Measurements from ENCODE around the gene HOXD3. TPM values are rescaled to one million over a fixed set of nuclear protein-coding genes. Genes with fewer than 3 reads are reported as not detected.

Gene HOXD3
- total and polyA plus RNA-seq, 9 of the 15 experiments (the other 6 are each of a cell fraction or from before 2014, with no cell fraction given) = not detected

DNA sequence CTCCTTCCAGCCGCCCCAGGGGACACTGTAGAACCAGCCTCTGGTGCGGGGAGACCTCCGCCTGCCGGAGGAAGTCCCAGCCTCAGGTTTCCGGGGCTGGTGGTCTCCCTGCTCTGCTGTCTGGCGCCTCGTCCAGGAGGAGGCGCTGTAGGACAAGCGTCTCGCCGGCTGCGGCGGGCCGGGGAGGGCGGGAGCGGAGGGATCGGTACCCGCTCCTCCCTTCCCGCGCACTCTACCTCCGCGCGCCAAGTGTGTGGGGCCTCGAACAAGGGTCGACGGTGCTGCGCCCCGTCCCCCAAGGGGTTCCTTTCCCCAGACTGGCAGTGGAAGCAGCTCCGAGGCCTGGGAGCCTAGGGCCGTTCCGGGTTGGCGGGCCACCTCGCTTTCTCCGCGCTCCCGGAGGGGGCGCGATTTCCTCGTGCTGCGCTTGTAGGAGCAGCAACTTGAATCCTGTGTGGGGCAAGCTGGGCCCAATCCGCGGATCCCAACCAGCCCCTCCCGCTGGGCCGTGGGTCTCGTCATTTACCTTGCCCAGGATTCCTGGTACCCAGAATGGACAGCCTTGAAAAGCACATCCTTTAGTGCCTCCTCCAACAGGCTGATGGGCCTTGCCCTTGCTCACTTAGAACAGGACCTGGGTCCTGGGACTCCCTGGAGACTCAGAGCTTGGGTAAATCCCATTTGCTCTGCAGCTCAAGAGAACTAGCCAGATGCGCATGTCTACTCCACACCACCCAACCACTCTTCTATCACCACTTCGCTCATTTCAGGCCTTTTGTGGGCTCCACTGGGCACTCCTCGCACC lies 16.4 kb upstream of the HOXD3 start (continued):
- TF ChIP-seq, protein P1, sequence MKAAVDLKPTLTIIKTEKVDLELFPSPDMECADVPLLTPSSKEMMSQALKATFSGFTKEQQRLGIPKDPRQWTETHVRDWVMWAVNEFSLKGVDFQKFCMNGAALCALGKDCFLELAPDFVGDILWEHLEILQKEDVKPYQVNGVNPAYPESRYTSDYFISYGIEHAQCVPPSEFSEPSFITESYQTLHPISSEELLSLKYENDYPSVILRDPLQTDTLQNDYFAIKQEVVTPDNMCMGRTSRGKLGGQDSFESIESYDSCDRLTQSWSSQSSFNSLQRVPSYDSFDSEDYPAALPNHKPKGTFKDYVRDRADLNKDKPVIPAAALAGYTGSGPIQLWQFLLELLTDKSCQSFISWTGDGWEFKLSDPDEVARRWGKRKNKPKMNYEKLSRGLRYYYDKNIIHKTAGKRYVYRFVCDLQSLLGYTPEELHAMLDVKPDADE (conservative IDR thresholded peaks at IDR 0.05; ENCODE audit: control insufficient read depth, low read depth, low read length) = 0 out of 2 replicates have a peak, but pooled peaks have one; percentile 5
- TF ChIP-seq CCNT2 (IDR thresholded peaks at IDR 0.05; ENCODE audit: borderline replicate concordance, extremely low read depth, insufficient read length, low read depth, low read length) (no peak), BHLHE40 (IDR thresholded peaks at IDR 0.05; ENCODE audit: low read length) (0 out of 2 replicates have a peak, but pooled peaks have one; percentile 16), NR2C2 (CRISPR knock-in tag; IDR thresholded peaks at IDR 0.05) (no peak), NR2C2 (tag; IDR thresholded peaks at IDR 0.05) (peak; percentile 52; the same call in 1 of the 2 replicates)
- TF ChIP-seq, protein P2, sequence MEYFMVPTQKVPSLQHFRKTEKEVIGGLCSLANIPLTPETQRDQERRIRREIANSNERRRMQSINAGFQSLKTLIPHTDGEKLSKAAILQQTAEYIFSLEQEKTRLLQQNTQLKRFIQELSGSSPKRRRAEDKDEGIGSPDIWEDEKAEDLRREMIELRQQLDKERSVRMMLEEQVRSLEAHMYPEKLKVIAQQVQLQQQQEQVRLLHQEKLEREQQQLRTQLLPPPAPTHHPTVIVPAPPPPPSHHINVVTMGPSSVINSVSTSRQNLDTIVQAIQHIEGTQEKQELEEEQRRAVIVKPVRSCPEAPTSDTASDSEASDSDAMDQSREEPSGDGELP (CRISPR knock-in tag; IDR thresholded peaks at IDR 0.05; ENCODE audit: borderline replicate concordance) = peak; percentile 57; the same call in 1 of the 2 replicates
- TF ChIP-seq, protein P3, sequence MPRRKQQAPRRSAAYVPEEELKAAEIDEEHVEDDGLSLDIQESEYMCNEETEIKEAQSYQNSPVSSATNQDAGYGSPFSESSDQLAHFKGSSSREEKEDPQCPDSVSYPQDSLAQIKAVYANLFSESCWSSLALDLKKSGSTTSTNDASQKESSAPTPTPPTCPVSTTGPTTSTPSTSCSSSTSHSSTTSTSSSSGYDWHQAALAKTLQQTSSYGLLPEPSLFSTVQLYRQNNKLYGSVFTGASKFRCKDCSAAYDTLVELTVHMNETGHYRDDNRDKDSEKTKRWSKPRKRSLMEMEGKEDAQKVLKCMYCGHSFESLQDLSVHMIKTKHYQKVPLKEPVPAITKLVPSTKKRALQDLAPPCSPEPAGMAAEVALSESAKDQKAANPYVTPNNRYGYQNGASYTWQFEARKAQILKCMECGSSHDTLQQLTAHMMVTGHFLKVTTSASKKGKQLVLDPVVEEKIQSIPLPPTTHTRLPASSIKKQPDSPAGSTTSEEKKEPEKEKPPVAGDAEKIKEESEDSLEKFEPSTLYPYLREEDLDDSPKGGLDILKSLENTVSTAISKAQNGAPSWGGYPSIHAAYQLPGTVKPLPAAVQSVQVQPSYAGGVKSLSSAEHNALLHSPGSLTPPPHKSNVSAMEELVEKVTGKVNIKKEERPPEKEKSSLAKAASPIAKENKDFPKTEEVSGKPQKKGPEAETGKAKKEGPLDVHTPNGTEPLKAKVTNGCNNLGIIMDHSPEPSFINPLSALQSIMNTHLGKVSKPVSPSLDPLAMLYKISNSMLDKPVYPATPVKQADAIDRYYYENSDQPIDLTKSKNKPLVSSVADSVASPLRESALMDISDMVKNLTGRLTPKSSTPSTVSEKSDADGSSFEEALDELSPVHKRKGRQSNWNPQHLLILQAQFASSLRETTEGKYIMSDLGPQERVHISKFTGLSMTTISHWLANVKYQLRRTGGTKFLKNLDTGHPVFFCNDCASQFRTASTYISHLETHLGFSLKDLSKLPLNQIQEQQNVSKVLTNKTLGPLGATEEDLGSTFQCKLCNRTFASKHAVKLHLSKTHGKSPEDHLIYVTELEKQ (CRISPR knock-in tag; IDR thresholded peaks at IDR 0.05) = no peak
- TF ChIP-seq, protein P4, sequence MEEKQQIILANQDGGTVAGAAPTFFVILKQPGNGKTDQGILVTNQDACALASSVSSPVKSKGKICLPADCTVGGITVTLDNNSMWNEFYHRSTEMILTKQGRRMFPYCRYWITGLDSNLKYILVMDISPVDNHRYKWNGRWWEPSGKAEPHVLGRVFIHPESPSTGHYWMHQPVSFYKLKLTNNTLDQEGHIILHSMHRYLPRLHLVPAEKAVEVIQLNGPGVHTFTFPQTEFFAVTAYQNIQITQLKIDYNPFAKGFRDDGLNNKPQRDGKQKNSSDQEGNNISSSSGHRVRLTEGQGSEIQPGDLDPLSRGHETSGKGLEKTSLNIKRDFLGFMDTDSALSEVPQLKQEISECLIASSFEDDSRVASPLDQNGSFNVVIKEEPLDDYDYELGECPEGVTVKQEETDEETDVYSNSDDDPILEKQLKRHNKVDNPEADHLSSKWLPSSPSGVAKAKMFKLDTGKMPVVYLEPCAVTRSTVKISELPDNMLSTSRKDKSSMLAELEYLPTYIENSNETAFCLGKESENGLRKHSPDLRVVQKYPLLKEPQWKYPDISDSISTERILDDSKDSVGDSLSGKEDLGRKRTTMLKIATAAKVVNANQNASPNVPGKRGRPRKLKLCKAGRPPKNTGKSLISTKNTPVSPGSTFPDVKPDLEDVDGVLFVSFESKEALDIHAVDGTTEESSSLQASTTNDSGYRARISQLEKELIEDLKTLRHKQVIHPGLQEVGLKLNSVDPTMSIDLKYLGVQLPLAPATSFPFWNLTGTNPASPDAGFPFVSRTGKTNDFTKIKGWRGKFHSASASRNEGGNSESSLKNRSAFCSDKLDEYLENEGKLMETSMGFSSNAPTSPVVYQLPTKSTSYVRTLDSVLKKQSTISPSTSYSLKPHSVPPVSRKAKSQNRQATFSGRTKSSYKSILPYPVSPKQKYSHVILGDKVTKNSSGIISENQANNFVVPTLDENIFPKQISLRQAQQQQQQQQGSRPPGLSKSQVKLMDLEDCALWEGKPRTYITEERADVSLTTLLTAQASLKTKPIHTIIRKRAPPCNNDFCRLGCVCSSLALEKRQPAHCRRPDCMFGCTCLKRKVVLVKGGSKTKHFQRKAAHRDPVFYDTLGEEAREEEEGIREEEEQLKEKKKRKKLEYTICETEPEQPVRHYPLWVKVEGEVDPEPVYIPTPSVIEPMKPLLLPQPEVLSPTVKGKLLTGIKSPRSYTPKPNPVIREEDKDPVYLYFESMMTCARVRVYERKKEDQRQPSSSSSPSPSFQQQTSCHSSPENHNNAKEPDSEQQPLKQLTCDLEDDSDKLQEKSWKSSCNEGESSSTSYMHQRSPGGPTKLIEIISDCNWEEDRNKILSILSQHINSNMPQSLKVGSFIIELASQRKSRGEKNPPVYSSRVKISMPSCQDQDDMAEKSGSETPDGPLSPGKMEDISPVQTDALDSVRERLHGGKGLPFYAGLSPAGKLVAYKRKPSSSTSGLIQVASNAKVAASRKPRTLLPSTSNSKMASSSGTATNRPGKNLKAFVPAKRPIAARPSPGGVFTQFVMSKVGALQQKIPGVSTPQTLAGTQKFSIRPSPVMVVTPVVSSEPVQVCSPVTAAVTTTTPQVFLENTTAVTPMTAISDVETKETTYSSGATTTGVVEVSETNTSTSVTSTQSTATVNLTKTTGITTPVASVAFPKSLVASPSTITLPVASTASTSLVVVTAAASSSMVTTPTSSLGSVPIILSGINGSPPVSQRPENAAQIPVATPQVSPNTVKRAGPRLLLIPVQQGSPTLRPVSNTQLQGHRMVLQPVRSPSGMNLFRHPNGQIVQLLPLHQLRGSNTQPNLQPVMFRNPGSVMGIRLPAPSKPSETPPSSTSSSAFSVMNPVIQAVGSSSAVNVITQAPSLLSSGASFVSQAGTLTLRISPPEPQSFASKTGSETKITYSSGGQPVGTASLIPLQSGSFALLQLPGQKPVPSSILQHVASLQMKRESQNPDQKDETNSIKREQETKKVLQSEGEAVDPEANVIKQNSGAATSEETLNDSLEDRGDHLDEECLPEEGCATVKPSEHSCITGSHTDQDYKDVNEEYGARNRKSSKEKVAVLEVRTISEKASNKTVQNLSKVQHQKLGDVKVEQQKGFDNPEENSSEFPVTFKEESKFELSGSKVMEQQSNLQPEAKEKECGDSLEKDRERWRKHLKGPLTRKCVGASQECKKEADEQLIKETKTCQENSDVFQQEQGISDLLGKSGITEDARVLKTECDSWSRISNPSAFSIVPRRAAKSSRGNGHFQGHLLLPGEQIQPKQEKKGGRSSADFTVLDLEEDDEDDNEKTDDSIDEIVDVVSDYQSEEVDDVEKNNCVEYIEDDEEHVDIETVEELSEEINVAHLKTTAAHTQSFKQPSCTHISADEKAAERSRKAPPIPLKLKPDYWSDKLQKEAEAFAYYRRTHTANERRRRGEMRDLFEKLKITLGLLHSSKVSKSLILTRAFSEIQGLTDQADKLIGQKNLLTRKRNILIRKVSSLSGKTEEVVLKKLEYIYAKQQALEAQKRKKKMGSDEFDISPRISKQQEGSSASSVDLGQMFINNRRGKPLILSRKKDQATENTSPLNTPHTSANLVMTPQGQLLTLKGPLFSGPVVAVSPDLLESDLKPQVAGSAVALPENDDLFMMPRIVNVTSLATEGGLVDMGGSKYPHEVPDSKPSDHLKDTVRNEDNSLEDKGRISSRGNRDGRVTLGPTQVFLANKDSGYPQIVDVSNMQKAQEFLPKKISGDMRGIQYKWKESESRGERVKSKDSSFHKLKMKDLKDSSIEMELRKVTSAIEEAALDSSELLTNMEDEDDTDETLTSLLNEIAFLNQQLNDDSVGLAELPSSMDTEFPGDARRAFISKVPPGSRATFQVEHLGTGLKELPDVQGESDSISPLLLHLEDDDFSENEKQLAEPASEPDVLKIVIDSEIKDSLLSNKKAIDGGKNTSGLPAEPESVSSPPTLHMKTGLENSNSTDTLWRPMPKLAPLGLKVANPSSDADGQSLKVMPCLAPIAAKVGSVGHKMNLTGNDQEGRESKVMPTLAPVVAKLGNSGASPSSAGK (IDR thresholded peaks at IDR 0.05) = peak; percentile 83

All from K562 (cell line).